ENCODE measurements around the gene UBE2K.

DNA sequence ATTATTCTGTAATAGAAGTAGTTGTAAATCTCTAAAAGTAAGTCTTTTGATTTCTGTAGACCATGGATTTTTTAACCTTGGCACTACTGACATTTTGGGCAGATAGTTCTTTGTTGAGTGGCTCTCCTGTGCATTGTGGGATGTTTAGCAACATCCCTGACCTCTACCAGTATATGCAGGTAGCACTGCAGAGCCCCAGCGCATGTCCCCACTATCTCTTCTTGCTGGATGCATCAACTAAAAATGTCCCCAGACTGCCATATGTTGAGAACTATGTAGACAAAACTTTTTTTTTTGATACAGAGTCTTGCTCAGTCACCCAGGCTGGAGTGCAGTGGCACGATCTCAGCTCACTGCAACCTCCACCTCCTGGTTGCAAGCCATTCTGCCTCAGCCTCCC lies 4.8 kb downstream of the UBE2K start:
- no peak for TF ChIP-seq CTCF (IDR thresholded peaks at IDR 0.05)
- TF ChIP-seq POLR2A (IDR thresholded peaks at IDR 0.05) = no peak
- no peak for TF ChIP-seq EP300 (IDR thresholded peaks at IDR 0.05)
